Psoas muscle (tissue), 8 donors: ENCODE measurements around the gene AKR1D1. TPM values are rescaled to one million over a fixed set of nuclear protein-coding genes. Genes with fewer than 3 reads are reported as not detected.

Experiments used
- ATAC-seq, 4 donors: fragments of 200-7000 bp; cut with Tn5 transposase; one replicate each; pipeline ENCODE4 v1.9.1; 2020; ENCODE audit warnings: moderate library complexity in 3 of 4, mild to moderate bottlenecking in 2 of 4
- DNase-seq, 2 donors: peaks; one replicate each; pipeline ENCODE4 v3.0.0-alpha.2; 2020
- H3K27ac ChIP-seq: fragments of 200-600 bp; one replicate; pipeline ENCODE4 v1.8.0; 2022
- H3K27me3 ChIP-seq, 3 donors: fragments of 200-600 bp in 1 of 3; one replicate each; pipeline versions ENCODE4 v1.6.1 to v1.8.0; 2013 to 2022; ENCODE audit warnings: low read length in 2 of 3, mild to moderate bottlenecking in 2 of 3, moderate library complexity in 1 of 3; ENCODE audit not compliant: insufficient read depth in 3 of 3
- H3K36me3 ChIP-seq, 2 donors: fragments of 200-600 bp in 1 of 2; one replicate each; pipeline versions ENCODE4 v1.6.1 to v1.8.0; 2013 to 2022; ENCODE audit warnings: low read depth in 1 of 2, mild to moderate bottlenecking in 1 of 2, moderate library complexity in 1 of 2; ENCODE audit not compliant: insufficient read depth in 1 of 2
- H3K4me1 ChIP-seq: fragments of 200-600 bp; one replicate; pipeline ENCODE4 v1.8.0; 2022
- H3K4me3 ChIP-seq: fragments of 200-600 bp; one replicate; pipeline ENCODE4 v1.8.0; 2022; ENCODE audit warnings: mild to moderate bottlenecking
- H3K9me3 ChIP-seq: fragments of 200-600 bp; one replicate; pipeline ENCODE4 v1.8.0; 2022
- WGBS, 3 donors: extraction: QIAGEN DNeasy Blood & Tissue Kit; methylation state at CpG; one replicate each; pipeline versions ENCODE4 v1.1.6 to v1.1.7; 2013; 5-methylcytosine and 5-hydroxymethylcytosine counted together
- intact Hi-C, 2 donors: fragments of 100-400 bp; cut with DNase I; formaldehyde crosslinking; loops; one replicate each; pipeline versions ENCODE4 v1.11.0 to v1.14.2; 2022
- long read RNA-seq, 2 donors: library from polyadenylated mRNA; unstranded; transcript quantifications; one replicate each; pipeline ENCODE4 v2.0.0, GENCODE V29; 2021
- polyA plus RNA-seq, 3 donors: library from polyadenylated mRNA; stranded (reverse); fragments of 200-250 nt; gene quantifications; one replicate each; pipeline ENCODE4 v1.2.3, GENCODE V29; 2013
- total RNA-seq, 4 donors: library from RNA; stranded (reverse); fragmentation: NEBNext Ultra II Directional in 2 of 4; extraction: Animal tissue kit (Norgen Biotek cat#: 25700) in 2 of 4; gene quantifications; one replicate each; pipeline versions ENCODE4 v1.2.1 to v1.2.4, GENCODE V29; 2021 to 2023
- TF ChIP-seq, protein P1 (sequence below): fragments of 200-600 bp; IDR thresholded peaks from one replicate; pipeline ENCODE4 v1.8.0; 2022; ENCODE audit warnings: antibody characterized with exemption
- donor health status: healthy with polysubstance abuse.
- donor health status: DM: no; HTN: no; CAD: no; lungs with moderate emphysema.
- donor health status: Bipolar disorder and iron deficiency.
- donor health status: healthy.
- donor health status: DM: yes; HTN: yes; CAD: no.
- donor health status: DM: no; HTN: no; CAD: no.
- donor health status: DM: no; HTN: no; CAD: no.
- donor health status: DM: yes; HTN: yes; CAD: no.

Gene AKR1D1, protein sequence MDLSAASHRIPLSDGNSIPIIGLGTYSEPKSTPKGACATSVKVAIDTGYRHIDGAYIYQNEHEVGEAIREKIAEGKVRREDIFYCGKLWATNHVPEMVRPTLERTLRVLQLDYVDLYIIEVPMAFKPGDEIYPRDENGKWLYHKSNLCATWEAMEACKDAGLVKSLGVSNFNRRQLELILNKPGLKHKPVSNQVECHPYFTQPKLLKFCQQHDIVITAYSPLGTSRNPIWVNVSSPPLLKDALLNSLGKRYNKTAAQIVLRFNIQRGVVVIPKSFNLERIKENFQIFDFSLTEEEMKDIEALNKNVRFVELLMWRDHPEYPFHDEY
- total RNA-seq, result not detected
- polyA plus RNA-seq, result not detected
- long read RNA-seq, donor 1, result 0 reads
- long read RNA-seq, donor 2, result 0 reads

DNA sequence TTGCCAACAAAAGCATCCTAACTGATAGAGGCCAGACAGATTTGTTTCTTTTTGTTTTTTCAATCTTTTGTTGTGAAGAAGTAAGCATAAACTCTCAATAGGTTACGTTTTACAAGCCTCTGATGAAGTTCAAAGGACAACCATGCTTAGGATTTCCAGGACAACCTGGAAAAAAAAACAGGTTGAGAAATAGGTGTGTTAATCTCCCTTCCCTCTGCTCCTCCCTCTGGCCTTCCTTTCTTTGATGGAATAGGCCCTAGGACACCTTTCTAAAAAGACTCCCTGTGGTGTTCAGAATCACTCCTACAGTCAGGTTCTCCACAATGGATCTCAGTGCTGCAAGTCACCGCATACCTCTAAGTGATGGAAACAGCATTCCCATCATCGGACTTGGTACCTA, at the start of gene AKR1D1:
TSS of gene AKR1D1 (plus strand) at position 264 of the 400 bp plus-strand sequence. CDS start at position 324, 60 bp downstream.
- DNase-seq, result no peak
- H3K4me3 ChIP-seq, result no peak within 1 kb of the TSS
- H3K9me3 ChIP-seq, result no peaks in the 10 kb centered on the region
- no peak within 1 kb of the TSS for H3K27ac ChIP-seq
- intact Hi-C loops, result no loop called here
- WGBS, 3 donors, result 81 to 85% (median 82%) methylated on average over 3 of the region's 3 CpGs
- TF ChIP-seq, protein P1, sequence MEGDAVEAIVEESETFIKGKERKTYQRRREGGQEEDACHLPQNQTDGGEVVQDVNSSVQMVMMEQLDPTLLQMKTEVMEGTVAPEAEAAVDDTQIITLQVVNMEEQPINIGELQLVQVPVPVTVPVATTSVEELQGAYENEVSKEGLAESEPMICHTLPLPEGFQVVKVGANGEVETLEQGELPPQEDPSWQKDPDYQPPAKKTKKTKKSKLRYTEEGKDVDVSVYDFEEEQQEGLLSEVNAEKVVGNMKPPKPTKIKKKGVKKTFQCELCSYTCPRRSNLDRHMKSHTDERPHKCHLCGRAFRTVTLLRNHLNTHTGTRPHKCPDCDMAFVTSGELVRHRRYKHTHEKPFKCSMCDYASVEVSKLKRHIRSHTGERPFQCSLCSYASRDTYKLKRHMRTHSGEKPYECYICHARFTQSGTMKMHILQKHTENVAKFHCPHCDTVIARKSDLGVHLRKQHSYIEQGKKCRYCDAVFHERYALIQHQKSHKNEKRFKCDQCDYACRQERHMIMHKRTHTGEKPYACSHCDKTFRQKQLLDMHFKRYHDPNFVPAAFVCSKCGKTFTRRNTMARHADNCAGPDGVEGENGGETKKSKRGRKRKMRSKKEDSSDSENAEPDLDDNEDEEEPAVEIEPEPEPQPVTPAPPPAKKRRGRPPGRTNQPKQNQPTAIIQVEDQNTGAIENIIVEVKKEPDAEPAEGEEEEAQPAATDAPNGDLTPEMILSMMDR, result no peak
- H3K27me3 ChIP-seq, result no peaks in the 10 kb centered on the region
- H3K4me1 ChIP-seq, result no peaks in the 10 kb centered on the region
- no peaks in the 10 kb centered on the region for H3K36me3 ChIP-seq
- no peak for ATAC-seq

DNA sequence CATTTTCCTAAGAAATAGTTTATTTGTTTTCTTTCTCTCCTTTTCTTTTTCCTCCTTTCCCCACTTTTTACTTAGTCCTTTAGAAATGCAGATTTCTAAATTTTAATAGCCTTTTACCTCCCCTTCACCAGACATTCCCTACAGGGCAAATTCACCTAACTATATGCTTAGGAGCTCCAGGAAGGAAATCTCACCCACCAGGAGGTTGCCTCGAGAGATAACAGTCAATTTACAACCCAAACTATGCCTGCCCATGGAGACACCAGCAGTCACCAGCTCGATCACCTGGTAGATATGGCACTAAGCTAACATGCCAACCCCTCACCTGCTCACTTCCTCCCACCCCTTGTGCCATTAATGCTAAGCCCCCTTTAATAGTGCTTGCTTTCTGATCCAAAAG, 49.2 kb upstream of the AKR1D1 start:
- DNase-seq, result no peak
- no peaks in the 10 kb centered on the region for H3K36me3 ChIP-seq
- no peak overlapping the region for H3K27ac ChIP-seq
- TF ChIP-seq, protein P1, result no peak
- H3K9me3 ChIP-seq, result no peaks in the 10 kb centered on the region
- 15 to 35% (median 26%) methylated on average over 2 of the region's 2 CpGs for WGBS, 3 donors
- ATAC-seq, result no peak
- no peaks in the 10 kb centered on the region for H3K4me1 ChIP-seq
- H3K4me3 ChIP-seq, result no peak overlapping the region
- intact Hi-C loops, result no loop called here
- peaks cover 0 to 3% (median 0%) of the 10 kb centered on the region in 3 donors for H3K27me3 ChIP-seq

DNA sequence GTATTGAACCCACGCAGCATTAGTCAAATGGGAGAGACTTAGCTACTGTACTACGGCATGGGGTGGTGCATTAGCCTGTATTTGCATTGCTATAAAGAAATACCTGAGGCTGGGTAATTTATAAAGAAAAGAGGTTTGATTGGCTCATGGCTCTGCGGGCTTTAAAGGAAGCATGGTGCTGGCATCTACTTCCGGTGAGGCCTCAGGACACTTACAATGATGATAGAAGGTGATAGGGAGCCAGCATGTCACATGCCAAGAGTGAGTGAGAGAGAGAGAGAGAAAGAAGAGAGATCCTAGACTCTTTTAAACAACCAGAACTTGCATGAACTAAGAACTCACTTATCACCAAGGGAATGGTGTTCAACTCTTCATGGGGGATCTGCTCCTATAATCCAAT, 47.1 kb upstream of the AKR1D1 start:
- Histone ChIP-seq H3K4me1 (no peaks in the 10 kb centered on the region), H3K36me3 (no peaks in the 10 kb centered on the region), H3K9me3 (no peaks in the 10 kb centered on the region), H3K27ac (no peak overlapping the region), H3K27me3 (peaks cover 0 to 3% (median 0%) of the 10 kb centered on the region in 3 donors), H3K4me3 (no peak overlapping the region)
- intact Hi-C loops, result no loop called here
- TF ChIP-seq, protein P1, result no peak
- ATAC-seq (no peak), DNase-seq (no peak)
- WGBS, 3 donors, result 83 to 88% (median 86%) methylated on average over 4 of the region's 4 CpGs

DNA sequence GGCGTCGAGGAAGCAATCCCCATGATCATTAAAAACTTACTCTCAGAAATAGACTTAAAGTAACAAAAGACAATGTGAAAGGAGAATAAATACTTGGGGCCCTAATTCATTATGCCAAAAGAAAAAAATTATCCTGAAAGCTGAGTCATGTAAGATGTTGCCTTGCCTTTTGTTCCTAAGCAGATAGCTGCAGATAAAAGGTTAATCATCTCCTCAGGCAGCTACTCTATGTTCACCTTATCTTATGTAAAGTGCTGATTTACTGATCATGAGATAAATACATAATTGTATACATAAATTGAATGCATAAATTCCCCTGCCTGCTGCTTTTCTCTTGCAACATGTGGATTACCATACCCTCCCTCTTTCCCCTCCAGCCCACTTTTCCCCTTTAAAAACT, 46.3 kb upstream of the AKR1D1 start:
- intact Hi-C loops, result no loop called here
- WGBS, 3 donors, result 78 to 84% (median 81%) methylated on average over 2 of the region's 2 CpGs
- Histone ChIP-seq H3K36me3 (no peaks in the 10 kb centered on the region), H3K27ac (no peak overlapping the region), H3K4me1 (no peaks in the 10 kb centered on the region), H3K27me3 (peaks cover 0 to 3% (median 0%) of the 10 kb centered on the region in 3 donors), H3K4me3 (no peak overlapping the region), H3K9me3 (no peaks in the 10 kb centered on the region)
- TF ChIP-seq, protein P1, result no peak
- ATAC-seq (no peak), DNase-seq (no peak)
